Gastrocnemius medialis (tissue), 4 donors: ENCODE data around the gene SLC6A19.

Source experiments
- POLR2A ChIP-seq, 2 donors: fragments of 450-650 bp; IDR thresholded peaks; one replicate each; pipeline ENCODE4 v1.6.1; 2017; ENCODE audit warnings: antibody characterized with exemption in 2 of 2, mild to moderate bottlenecking in 2 of 2, moderate library complexity in 2 of 2
- TF ChIP-seq, protein P1 (sequence below), 5 experiments: fragments of 450-650 bp in 3 of 5; fragments of 200-600 bp in 2 of 5; sonication (generic) in 2 of 5; IDR thresholded peaks in 4 of 5; conservative IDR thresholded peaks in 1 of 5; 1 replicate in 4 of 5; 2 replicates in 1 of 5; pipeline ENCODE4 v1.5.1; 2016 to 2019; ENCODE audit warnings: antibody characterized with exemption in 5 of 5, mild to moderate bottlenecking in 3 of 5, moderate library complexity in 3 of 5

DNA sequence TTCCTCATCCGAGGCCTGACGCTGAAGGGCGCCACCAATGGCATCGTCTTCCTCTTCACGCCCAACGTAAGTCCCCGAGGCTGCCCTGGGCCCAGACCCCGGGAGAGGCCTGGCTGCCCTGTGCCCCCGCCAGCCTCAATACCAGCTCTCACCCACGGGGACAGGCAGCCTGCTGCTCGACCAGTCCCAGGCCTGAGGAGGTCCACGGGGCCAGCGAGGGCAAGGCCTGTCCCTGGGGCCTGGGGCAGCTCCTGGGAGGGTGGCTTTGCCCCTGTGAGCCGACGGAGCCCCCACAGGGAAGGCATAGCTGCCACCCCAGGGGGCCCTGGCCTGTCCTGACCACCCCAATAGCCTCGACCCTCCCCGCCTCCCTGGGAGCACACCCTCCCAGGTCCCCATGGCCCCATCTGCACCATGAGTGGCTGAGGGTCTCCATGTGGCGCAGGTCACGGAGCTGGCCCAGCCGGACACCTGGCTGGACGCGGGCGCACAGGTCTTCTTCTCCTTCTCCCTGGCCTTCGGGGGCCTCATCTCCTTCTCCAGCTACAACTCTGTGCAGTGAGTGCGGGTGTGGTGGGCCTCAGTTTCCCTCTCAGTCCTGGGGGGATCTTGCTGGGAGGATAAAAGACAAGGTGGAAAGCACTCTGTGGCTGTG lies 12.2 kb downstream of the SLC6A19 start:
- no peak for TF ChIP-seq POLR2A (IDR thresholded peaks at IDR 0.05)
- TF ChIP-seq, protein P1, sequence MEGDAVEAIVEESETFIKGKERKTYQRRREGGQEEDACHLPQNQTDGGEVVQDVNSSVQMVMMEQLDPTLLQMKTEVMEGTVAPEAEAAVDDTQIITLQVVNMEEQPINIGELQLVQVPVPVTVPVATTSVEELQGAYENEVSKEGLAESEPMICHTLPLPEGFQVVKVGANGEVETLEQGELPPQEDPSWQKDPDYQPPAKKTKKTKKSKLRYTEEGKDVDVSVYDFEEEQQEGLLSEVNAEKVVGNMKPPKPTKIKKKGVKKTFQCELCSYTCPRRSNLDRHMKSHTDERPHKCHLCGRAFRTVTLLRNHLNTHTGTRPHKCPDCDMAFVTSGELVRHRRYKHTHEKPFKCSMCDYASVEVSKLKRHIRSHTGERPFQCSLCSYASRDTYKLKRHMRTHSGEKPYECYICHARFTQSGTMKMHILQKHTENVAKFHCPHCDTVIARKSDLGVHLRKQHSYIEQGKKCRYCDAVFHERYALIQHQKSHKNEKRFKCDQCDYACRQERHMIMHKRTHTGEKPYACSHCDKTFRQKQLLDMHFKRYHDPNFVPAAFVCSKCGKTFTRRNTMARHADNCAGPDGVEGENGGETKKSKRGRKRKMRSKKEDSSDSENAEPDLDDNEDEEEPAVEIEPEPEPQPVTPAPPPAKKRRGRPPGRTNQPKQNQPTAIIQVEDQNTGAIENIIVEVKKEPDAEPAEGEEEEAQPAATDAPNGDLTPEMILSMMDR (IDR thresholded peaks at IDR 0.05 in 4 of 5, conservative IDR thresholded peaks at IDR 0.05 in 1 of 5), result no peak
